HEK293 (cell line): ENCODE measurements around the gene TLE2.

Experiments
- KLF16 ChIP-seq: fragments of 450-650 bp; formaldehyde crosslinking; IDR thresholded peaks from 2 replicates; pipeline ENCODE4 v1.5.1; 2017; ENCODE audit warnings: missing biosample characterization, missing genetic modification characterization
- KLF9 ChIP-seq: fragments of 450-650 bp; formaldehyde crosslinking; IDR thresholded peaks from 2 replicates; pipeline ENCODE4 v1.5.1; 2016; ENCODE audit warnings: missing biosample characterization, missing genetic modification characterization, low read depth
- OSR2 ChIP-seq: fragments of 450-650 bp; formaldehyde crosslinking; IDR thresholded peaks from 2 replicates; pipeline ENCODE4 v1.5.1; 2016; ENCODE audit warnings: missing biosample characterization, missing genetic modification characterization
- PATZ1 ChIP-seq: fragments of 450-650 bp; formaldehyde crosslinking; IDR thresholded peaks from 2 replicates; pipeline ENCODE4 v1.5.1; 2016; ENCODE audit warnings: missing biosample characterization, missing genetic modification characterization
- SETDB1 ChIP-seq: IDR thresholded peaks from one replicate; pipeline ENCODE4 v1.6.1; 2017; ENCODE audit warnings: mild to moderate bottlenecking, low read length, moderate library complexity, mixed read lengths; ENCODE audit not compliant: insufficient read length
- SP2 ChIP-seq: fragments of 450-650 bp; formaldehyde crosslinking; IDR thresholded peaks from 2 replicates; pipeline ENCODE4 v1.5.1; 2016; ENCODE audit warnings: missing biosample characterization, missing genetic modification characterization
- SP7 ChIP-seq: fragments of 450-650 bp; formaldehyde crosslinking; IDR thresholded peaks from 2 replicates; pipeline ENCODE4 v1.5.1; 2016; ENCODE audit warnings: missing biosample characterization, missing genetic modification characterization
- TRIM28 ChIP-seq: IDR thresholded peaks from 2 replicates; pipeline ENCODE4 v1.6.1; 2011; ENCODE audit warnings: low read length, control low read depth, borderline replicate concordance
- ZBTB17 ChIP-seq: fragments of 450-650 bp; formaldehyde crosslinking; IDR thresholded peaks from 2 replicates; pipeline ENCODE4 v1.5.1; 2016; ENCODE audit warnings: missing biosample characterization, missing genetic modification characterization
- ZBTB49 ChIP-seq: fragments of 450-650 bp; formaldehyde crosslinking; IDR thresholded peaks from 2 replicates; pipeline ENCODE4 v1.5.1; 2016; ENCODE audit warnings: missing biosample characterization, missing genetic modification characterization, low read depth
- ZBTB6 ChIP-seq: fragments of 450-650 bp; formaldehyde crosslinking; IDR thresholded peaks from 2 replicates; pipeline ENCODE4 v1.5.1; 2017; ENCODE audit warnings: missing biosample characterization, missing genetic modification characterization
- ZBTB8A ChIP-seq: fragments of 450-650 bp; formaldehyde crosslinking; IDR thresholded peaks from 2 replicates; pipeline ENCODE4 v1.5.1; 2016; ENCODE audit warnings: missing biosample characterization, missing genetic modification characterization
- ZEB2 ChIP-seq: fragments of 450-650 bp; formaldehyde crosslinking; IDR thresholded peaks from 2 replicates; pipeline ENCODE4 v1.5.1; 2016; ENCODE audit warnings: missing biosample characterization, missing genetic modification characterization
- ZFHX2 ChIP-seq: fragments of 450-650 bp; formaldehyde crosslinking; conservative IDR thresholded peaks from 2 replicates; pipeline ENCODE4 v1.5.1; 2016; ENCODE audit warnings: missing biosample characterization, missing genetic modification characterization
- ZNF140 ChIP-seq: fragments of 450-650 bp; formaldehyde crosslinking; IDR thresholded peaks from 2 replicates; pipeline ENCODE4 v1.5.1; 2016; ENCODE audit warnings: missing biosample characterization, missing genetic modification characterization
- ZNF148 ChIP-seq: fragments of 450-650 bp; formaldehyde crosslinking; IDR thresholded peaks from 2 replicates; pipeline ENCODE4 v1.5.0; 2017; ENCODE audit warnings: missing biosample characterization, missing genetic modification characterization, borderline replicate concordance
- ZNF157 ChIP-seq: fragments of 450-650 bp; formaldehyde crosslinking; IDR thresholded peaks from 2 replicates; pipeline ENCODE4 v1.5.1; 2016; ENCODE audit warnings: missing biosample characterization, missing genetic modification characterization
- ZNF2 ChIP-seq: fragments of 450-650 bp; formaldehyde crosslinking; IDR thresholded peaks from 2 replicates; pipeline ENCODE4 v1.5.1; 2016; ENCODE audit warnings: missing biosample characterization, missing genetic modification characterization
- ZNF211 ChIP-seq: fragments of 450-650 bp; formaldehyde crosslinking; IDR thresholded peaks from 2 replicates; pipeline ENCODE4 v1.5.1; 2016; ENCODE audit warnings: low read depth, missing biosample characterization, missing genetic modification characterization
- ZNF324 ChIP-seq: fragments of 450-650 bp; formaldehyde crosslinking; IDR thresholded peaks from 2 replicates; pipeline ENCODE4 v1.5.1; 2016; ENCODE audit warnings: missing biosample characterization, missing genetic modification characterization
- ZNF366 ChIP-seq: fragments of 450-650 bp; formaldehyde crosslinking; conservative IDR thresholded peaks from 2 replicates; pipeline ENCODE4 v1.5.1; 2016; ENCODE audit warnings: missing biosample characterization, missing genetic modification characterization
- ZNF394 ChIP-seq: fragments of 450-650 bp; formaldehyde crosslinking; IDR thresholded peaks from 2 replicates; pipeline ENCODE4 v1.5.1; 2016; ENCODE audit warnings: missing biosample characterization, missing genetic modification characterization, mild to moderate bottlenecking, moderate library complexity, borderline replicate concordance
- ZNF473 ChIP-seq: fragments of 450-650 bp; formaldehyde crosslinking; IDR thresholded peaks from 2 replicates; pipeline ENCODE4 v1.5.1; 2017; ENCODE audit warnings: missing biosample characterization, missing genetic modification characterization
- ZNF544 ChIP-seq: fragments of 450-650 bp; formaldehyde crosslinking; IDR thresholded peaks from 2 replicates; pipeline ENCODE4 v1.5.0; 2017; ENCODE audit warnings: missing biosample characterization, missing genetic modification characterization
- ZNF548 ChIP-seq: fragments of 450-650 bp; formaldehyde crosslinking; IDR thresholded peaks from 2 replicates; pipeline ENCODE4 v1.5.1; 2016; ENCODE audit warnings: missing biosample characterization, missing genetic modification characterization
- ZNF658 ChIP-seq: fragments of 450-650 bp; formaldehyde crosslinking; IDR thresholded peaks from 2 replicates; pipeline ENCODE4; 2016; ENCODE audit warnings: missing biosample characterization, missing genetic modification characterization
- ZNF692 ChIP-seq: fragments of 450-650 bp; formaldehyde crosslinking; IDR thresholded peaks from 2 replicates; pipeline ENCODE4 v1.5.1; 2016; ENCODE audit warnings: missing biosample characterization, missing genetic modification characterization
- ZNF776 ChIP-seq: fragments of 450-650 bp; formaldehyde crosslinking; IDR thresholded peaks from 2 replicates; pipeline ENCODE4 v1.5.0; 2017; ENCODE audit warnings: missing biosample characterization, missing genetic modification characterization, borderline replicate concordance
- ZNF843 ChIP-seq: fragments of 450-650 bp; formaldehyde crosslinking; IDR thresholded peaks from 2 replicates; pipeline ENCODE4 v1.5.1; 2016; ENCODE audit warnings: missing biosample characterization, missing genetic modification characterization
- ZSCAN16 ChIP-seq: fragments of 450-650 bp; formaldehyde crosslinking; IDR thresholded peaks from 2 replicates; pipeline ENCODE4 v1.5.1; 2016; ENCODE audit warnings: missing biosample characterization, missing genetic modification characterization

Gene TLE2

GRCh38 chr19:3035542-3036118, 6.5 kb upstream of the TLE2 start (continued):
- TF ChIP-seq ZNF211 (no peak), ZNF2 (tag by site-specific recombination) (no peak), SETDB1 (no peak), ZNF473 (tag by site-specific recombination) (no peak), ZBTB8A (tag by site-specific recombination) (peak; percentile 53; the same call in 1 of the 2 replicates), ZBTB49 (tag by site-specific recombination) (no peak), ZNF544 (tag by site-specific recombination) (no peak), SP2 (tag by site-specific recombination) (peak; percentile 97), TRIM28 (no peak), ZNF366 (tag by site-specific recombination) (no peak), ZNF394 (tag by site-specific recombination) (no peak), KLF9 (tag by site-specific recombination) (no peak), OSR2 (tag by site-specific recombination) (peak; percentile 57), ZSCAN16 (no peak), ZNF324 (tag by site-specific recombination) (0 out of 2 replicates have a peak, but pooled peaks have one; percentile 48), ZFHX2 (tag by site-specific recombination) (no peak), ZNF548 (tag by site-specific recombination) (no peak), ZNF157 (tag by site-specific recombination) (no peak), ZNF658 (tag by site-specific recombination) (no peak), ZNF148 (tag by site-specific recombination) (no peak), ZEB2 (tag by site-specific recombination) (no peak), ZBTB17 (tag by site-specific recombination) (peak; percentile 75), ZBTB6 (tag by site-specific recombination) (peak; percentile 66), KLF16 (tag by site-specific recombination) (peak; percentile 37), ZNF692 (tag by site-specific recombination) (no peak), SP7 (tag by site-specific recombination) (no peak), ZNF140 (tag by site-specific recombination) (no peak), ZNF843 (tag by site-specific recombination) (0 out of 2 replicates have a peak, but pooled peaks have one; percentile 8), ZNF776 (tag by site-specific recombination) (no peak), PATZ1 (tag by site-specific recombination) (peak; percentile 94)
- TF ChIP-seq, all 188 proteins: peak for 28
